PC-3 (cell line): ENCODE data around the gene HAO2.

Experiments used
- EZH2 ChIP-seq: fragments of 300-600 bp; sonication (generic); IDR thresholded peaks from one replicate; pipeline ENCODE4 v1.6.1; 2017; ENCODE audit warnings: antibody characterized with exemption, mild to moderate bottlenecking, low read length; ENCODE audit not compliant: unreplicated experiment
- EZH2phosphoT487 ChIP-seq: fragments of 300-600 bp; sonication (generic); IDR thresholded peaks from 2 replicates; pipeline ENCODE4 v1.6.1; 2018; ENCODE audit warnings: mild to moderate bottlenecking, antibody characterized with exemption, low read length, borderline replicate concordance
- TF ChIP-seq, protein P1 (sequence below): fragments of 300-600 bp; sonication (generic); conservative IDR thresholded peaks from 2 replicates; pipeline ENCODE4 v1.5.1; 2017; ENCODE audit warnings: antibody characterized with exemption, low read depth, mild to moderate bottlenecking, low read length

DNA sequence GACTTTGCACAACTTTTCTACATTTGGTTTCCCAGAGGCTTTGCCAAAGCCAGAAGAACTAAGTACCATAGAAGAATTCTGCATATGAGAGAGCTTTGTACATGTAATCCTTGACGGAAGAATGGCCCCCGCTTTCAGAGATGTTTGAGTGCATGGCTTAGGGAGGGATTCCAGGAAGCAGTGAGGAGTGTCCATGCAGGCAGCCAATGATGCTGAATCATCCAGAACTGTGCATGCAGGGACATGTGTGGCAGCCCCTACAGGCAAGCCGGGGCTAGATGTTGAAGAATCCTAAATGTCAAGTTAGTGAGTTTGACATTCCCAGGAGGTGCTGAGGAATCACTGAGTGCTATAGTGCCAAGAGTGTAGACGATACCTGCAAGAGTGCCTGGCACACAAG lies 9.9 kb upstream of the HAO2 start:
- TF ChIP-seq EZH2 (no peak), EZH2phosphoT487 (no peak)
- TF ChIP-seq, protein P1, sequence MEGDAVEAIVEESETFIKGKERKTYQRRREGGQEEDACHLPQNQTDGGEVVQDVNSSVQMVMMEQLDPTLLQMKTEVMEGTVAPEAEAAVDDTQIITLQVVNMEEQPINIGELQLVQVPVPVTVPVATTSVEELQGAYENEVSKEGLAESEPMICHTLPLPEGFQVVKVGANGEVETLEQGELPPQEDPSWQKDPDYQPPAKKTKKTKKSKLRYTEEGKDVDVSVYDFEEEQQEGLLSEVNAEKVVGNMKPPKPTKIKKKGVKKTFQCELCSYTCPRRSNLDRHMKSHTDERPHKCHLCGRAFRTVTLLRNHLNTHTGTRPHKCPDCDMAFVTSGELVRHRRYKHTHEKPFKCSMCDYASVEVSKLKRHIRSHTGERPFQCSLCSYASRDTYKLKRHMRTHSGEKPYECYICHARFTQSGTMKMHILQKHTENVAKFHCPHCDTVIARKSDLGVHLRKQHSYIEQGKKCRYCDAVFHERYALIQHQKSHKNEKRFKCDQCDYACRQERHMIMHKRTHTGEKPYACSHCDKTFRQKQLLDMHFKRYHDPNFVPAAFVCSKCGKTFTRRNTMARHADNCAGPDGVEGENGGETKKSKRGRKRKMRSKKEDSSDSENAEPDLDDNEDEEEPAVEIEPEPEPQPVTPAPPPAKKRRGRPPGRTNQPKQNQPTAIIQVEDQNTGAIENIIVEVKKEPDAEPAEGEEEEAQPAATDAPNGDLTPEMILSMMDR, result no peak
